Keratinocyte (primary cell): ENCODE data around the gene ITGAX. TPM values are rescaled to one million over a fixed set of nuclear protein-coding genes. Genes with fewer than 3 reads are reported as not detected.

ENCODE experiments used
- DNase-seq: peaks from one replicate; pipeline ENCODE4 v3.0.0-alpha.2; 2011; ENCODE audit warnings: low read depth, missing footprints, low spot score
- FAIRE-seq: peaks from 2 replicates; lab custom pipeline; 2011; peaks lifted over from hg19 to GRCh38; lab: Jason Lieb, UNC
- H2AFZ ChIP-seq: 2 replicates; pipeline ENCODE4 v1.6.0; 2012; ENCODE audit warnings: low read length, control low read depth, inconsistent platforms; ENCODE audit not compliant: control insufficient read depth
- H3K27ac ChIP-seq: 2 replicates; pipeline ENCODE4 v1.5.1; 2011; ENCODE audit warnings: low read length; ENCODE audit not compliant: control insufficient read depth, insufficient read depth
- H3K27me3 ChIP-seq: 3 replicates; pipeline ENCODE4 v1.6.0; 2011; ENCODE audit warnings: low read length; ENCODE audit not compliant: control insufficient read depth, insufficient read depth; ENCODE audit errors: extremely low read depth
- H3K36me3 ChIP-seq, 2 experiments: 2 replicates in 1 of 2; 3 replicates in 1 of 2; pipeline ENCODE4 v1.5.1; 2011; ENCODE audit warnings: low read length in 2 of 2, mild to moderate bottlenecking in 1 of 2; ENCODE audit not compliant: control insufficient read depth in 2 of 2, insufficient read depth in 2 of 2; ENCODE audit errors: extremely low read depth in 1 of 2
- H3K4me1 ChIP-seq: 3 replicates; pipeline ENCODE4 v1.5.1; 2011; ENCODE audit warnings: low read length; ENCODE audit not compliant: control insufficient read depth, insufficient read depth; ENCODE audit errors: extremely low read depth
- H3K4me2 ChIP-seq: 3 replicates; pipeline ENCODE4 v1.6.0; 2011; ENCODE audit warnings: low read depth, low read length; ENCODE audit not compliant: control insufficient read depth, insufficient read depth; ENCODE audit errors: extremely low read depth
- H3K4me3 ChIP-seq, 3 experiments: fragments of 200-600 bp in 1 of 3; sonication (generic) in 1 of 3; 2 replicates in 2 of 3; 3 replicates in 1 of 3; pipeline ENCODE4 v1.5.1; 2011 to 2016; ENCODE audit warnings: low read length in 3 of 3, mild to moderate bottlenecking in 3 of 3, control low read depth in 2 of 3, inconsistent platforms in 1 of 3, low read depth in 1 of 3, mixed read lengths in 1 of 3, mixed run types in 1 of 3, moderate library complexity in 1 of 3; ENCODE audit not compliant: control insufficient read depth in 2 of 3, insufficient read depth in 2 of 3; ENCODE audit errors: extremely low read depth in 1 of 3
- H3K79me2 ChIP-seq: 2 replicates; pipeline ENCODE4 v1.6.0; 2012; ENCODE audit warnings: low read length; ENCODE audit not compliant: control insufficient read depth, insufficient read depth
- H3K9ac ChIP-seq: 3 replicates; pipeline ENCODE4 v1.6.0; 2011; ENCODE audit warnings: low read length; ENCODE audit not compliant: control insufficient read depth, insufficient read depth; ENCODE audit errors: extremely low read depth
- H3K9me1 ChIP-seq: 3 replicates; pipeline ENCODE4 v1.6.0; 2011; ENCODE audit warnings: low read length; ENCODE audit not compliant: control insufficient read depth, insufficient read depth; ENCODE audit errors: extremely low read depth
- H3K9me3 ChIP-seq: 2 replicates; pipeline ENCODE4 v1.5.1; 2012; ENCODE audit warnings: low read depth, low read length; ENCODE audit not compliant: control insufficient read depth
- H4K20me1 ChIP-seq: 3 replicates; pipeline ENCODE4 v1.6.0; 2011; ENCODE audit warnings: low read length; ENCODE audit not compliant: control insufficient read depth, insufficient read depth; ENCODE audit errors: extremely low read depth
- CTCF ChIP-seq, 3 experiments: IDR thresholded peaks in 1 of 3; conservative IDR thresholded peaks in 1 of 3; optimal IDR thresholded peaks in 1 of 3; 2 replicates in 2 of 3; 3 replicates in 1 of 3; pipeline versions ENCODE3 to v1.5.1; 2011; ENCODE audit warnings: low read length in 3 of 3, mild to moderate bottlenecking in 3 of 3, moderate library complexity in 2 of 3, control low read depth in 1 of 3, inconsistent platforms in 1 of 3; ENCODE audit not compliant: insufficient read depth in 2 of 3; ENCODE audit errors: extremely low read depth in 1 of 3
- EZH2 ChIP-seq: IDR thresholded peaks from one replicate; pipeline ENCODE4 v1.6.1; 2012; ENCODE audit warnings: inconsistent platforms, mild to moderate bottlenecking, low read length, moderate library complexity
- dilution Hi-C: fragments of 300-500 bp; cut with MboI; formaldehyde crosslinking; loops from one replicate; pipeline ENCODE4 v1.7.0; 2020; ENCODE audit warnings: low sequenced_read_pairs; ENCODE audit not compliant: extremely low pct_ligation_motif_present
- polyA plus RNA-seq, 5 experiments: library from polyadenylated mRNA; depleted of rRNA in 3 of 5; stranded (reverse) in 3 of 5; stranded (forward) in 1 of 5; unstranded in 1 of 5; fragments of >200 nt; gene quantifications; 1 replicate in 1 of 5; 2 replicates in 3 of 5; 3 replicates in 1 of 5; pipeline versions ENCODE4 v1.2.1 to v1.2.3, GENCODE V29; 2011 to 2012; ENCODE audit warnings: missing spikeins in 2 of 5, low read depth in 1 of 5, low replicate concordance in 1 of 5

The ITGAX gene
- polyA plus RNA-seq, 1 donor (not counting 4 experiments of a cell fraction or from before 2014, with no cell fraction given) = 0.04 TPM

- DNase-seq (no peak), FAIRE-seq (no peak)
- Histone ChIP-seq H3K9me1 (no peaks in the 10 kb centered on the region), H4K20me1 (no peaks in the 10 kb centered on the region), H3K27ac (no peak overlapping the region), H3K36me3 (no peaks in the 10 kb centered on the region), H3K9me3 (no peaks in the 10 kb centered on the region), H3K27me3 (no peaks in the 10 kb centered on the region), H3K4me2 (no peak overlapping the region), H2AFZ (no peak overlapping the region), H3K4me1 (no peaks in the 10 kb centered on the region), H3K9ac (no peak overlapping the region), H3K79me2 (no peaks in the 10 kb centered on the region), H3K4me3 (no peak overlapping the region)
- dilution Hi-C loops = no loop called here
- TF ChIP-seq EZH2 = no peak
- no peak for TF ChIP-seq CTCF (optimal IDR thresholded peaks at IDR 0.05 in 1 of 3, IDR thresholded peaks at IDR 0.05 in 1 of 3, conservative IDR thresholded peaks at IDR 0.05 in 1 of 3; ENCODE audit: extremely low read depth in 1 of 3, insufficient read depth in 2 of 3, low read length in 3 of 3)
Observed at GRCh38 chr16:31420037-31420436, 65.1 kb downstream of the ITGAX start.

GRCh38 chr16:31421587-31421986 is 66.6 kb downstream of the ITGAX start:
- TF ChIP-seq EZH2 (no peak), CTCF (optimal IDR thresholded peaks at IDR 0.05 in 1 of 3, IDR thresholded peaks at IDR 0.05 in 1 of 3, conservative IDR thresholded peaks at IDR 0.05 in 1 of 3; ENCODE audit: extremely low read depth in 1 of 3, insufficient read depth in 2 of 3, low read length in 3 of 3) (no peak)
- dilution Hi-C loops = no loop called here

More at GRCh38 chr16:31421587-31421986, 66.6 kb downstream of the ITGAX start:
- Histone ChIP-seq H3K27me3 (no peaks in the 10 kb centered on the region), H3K36me3 (no peaks in the 10 kb centered on the region), H3K9me3 (no peaks in the 10 kb centered on the region), H3K4me2 (no peak overlapping the region), H3K27ac (no peak overlapping the region), H3K9me1 (no peaks in the 10 kb centered on the region), H3K4me1 (no peaks in the 10 kb centered on the region), H4K20me1 (no peaks in the 10 kb centered on the region), H3K9ac (no peak overlapping the region), H3K79me2 (no peaks in the 10 kb centered on the region), H3K4me3 (no peak overlapping the region), H2AFZ (no peak overlapping the region)
- FAIRE-seq (peak; percentile 17), DNase-seq (no peak)
